Stomach (tissue), 4 donors: ENCODE measurements around the gene PTPRK.

ENCODE experiments used
- CTCF ChIP-seq, 7 experiments: fragments of 450-650 bp in 4 of 7; fragments of 200-600 bp in 3 of 7; sonication (generic) in 3 of 7; IDR thresholded peaks; one replicate each; pipeline ENCODE4 v1.5.1; 2016 to 2019; ENCODE audit warnings: antibody characterized with exemption in 7 of 7, control low read depth in 2 of 7, mild to moderate bottlenecking in 1 of 7
- POLR2A ChIP-seq, 4 donors: fragments of 450-650 bp; IDR thresholded peaks; one replicate each; pipeline ENCODE4 v1.6.1; 2016; ENCODE audit warnings: antibody characterized with exemption in 4 of 4, control low read depth in 2 of 4, mild to moderate bottlenecking in 1 of 4, moderate library complexity in 1 of 4
- POLR2AphosphoS5 ChIP-seq, 3 donors: sonication (generic); formaldehyde crosslinking; IDR thresholded peaks; one replicate each; pipeline ENCODE4 v1.6.1; 2016; ENCODE audit warnings: antibody characterized with exemption in 3 of 3

GRCh38 chr6:128249429-128249828, 271.0 kb downstream of the PTPRK start:
- TF ChIP-seq CTCF (IDR thresholded peaks at IDR 0.05) (no peak), POLR2A (IDR thresholded peaks at IDR 0.05) (no peak), POLR2AphosphoS5 (IDR thresholded peaks at IDR 0.05) (no peak)
